Vagina (tissue), 2 donors: Measurements from ENCODE around the gene GPR35. TPM values are rescaled to one million over a fixed set of nuclear protein-coding genes. Genes with fewer than 3 reads are reported as not detected.

Experiments
- DNase-seq, 2 donors: peaks; one replicate each; pipeline ENCODE4 v3.0.0-alpha.2; 2017; ENCODE audit errors: extremely low spot score in 2 of 2
- H3K27ac ChIP-seq: fragments of 200-600 bp; sonication (generic); one replicate; pipeline ENCODE4 v1.5.1; 2019
- H3K27me3 ChIP-seq: fragments of 200-600 bp; sonication (generic); one replicate; pipeline ENCODE4 v1.5.1; 2019
- H3K36me3 ChIP-seq, 2 donors: fragments of 200-600 bp; sonication (generic); one replicate each; pipeline ENCODE4 v1.5.1; 2017 to 2019
- H3K4me1 ChIP-seq: fragments of 200-600 bp; sonication (generic); one replicate; pipeline ENCODE4 v1.5.1; 2019
- H3K4me3 ChIP-seq, 2 donors: fragments of 200-600 bp; sonication (generic); 1 replicate in 1 of 2; 2 replicates in 1 of 2; pipeline ENCODE4 v1.5.1; 2016 to 2019
- H3K9me3 ChIP-seq: fragments of 200-600 bp; sonication (generic); one replicate; pipeline ENCODE4 v1.5.1; 2019
- POLR2A ChIP-seq, 2 donors: fragments of 450-650 bp; IDR thresholded peaks; one replicate each; pipeline ENCODE4 v1.6.1; 2017; ENCODE audit warnings: antibody characterized with exemption in 2 of 2, mild to moderate bottlenecking in 2 of 2, moderate library complexity in 2 of 2
- POLR2AphosphoS5 ChIP-seq, 2 donors: sonication (generic); formaldehyde crosslinking; IDR thresholded peaks; one replicate each; pipeline ENCODE4 v1.9.0; 2017; ENCODE audit warnings: antibody characterized with exemption in 2 of 2, mild to moderate bottlenecking in 2 of 2, low read depth in 1 of 2; ENCODE audit not compliant: insufficient read depth in 1 of 2
- intact Hi-C: fragments of 100-400 bp; cut with DNase I; formaldehyde crosslinking; loops from one replicate; pipeline ENCODE4 v1.15.1; 2023
- total RNA-seq: library from RNA; depleted of rRNA; stranded (reverse); fragments of >200 nt; gene quantifications from one replicate; pipeline ENCODE4 v1.2.3, GENCODE V29; 2016
- TF ChIP-seq, protein P1 (sequence below), 3 experiments: fragments of 450-650 bp in 2 of 3; fragments of 200-600 bp in 1 of 3; sonication (generic) in 1 of 3; IDR thresholded peaks; one replicate each; pipeline ENCODE4 v1.5.1; 2017 to 2019; ENCODE audit warnings: antibody characterized with exemption in 3 of 3, mild to moderate bottlenecking in 2 of 3, moderate library complexity in 2 of 3

Gene GPR35
- total RNA-seq, 1 donor from 2014 or later: 3.9 TPM

DNA sequence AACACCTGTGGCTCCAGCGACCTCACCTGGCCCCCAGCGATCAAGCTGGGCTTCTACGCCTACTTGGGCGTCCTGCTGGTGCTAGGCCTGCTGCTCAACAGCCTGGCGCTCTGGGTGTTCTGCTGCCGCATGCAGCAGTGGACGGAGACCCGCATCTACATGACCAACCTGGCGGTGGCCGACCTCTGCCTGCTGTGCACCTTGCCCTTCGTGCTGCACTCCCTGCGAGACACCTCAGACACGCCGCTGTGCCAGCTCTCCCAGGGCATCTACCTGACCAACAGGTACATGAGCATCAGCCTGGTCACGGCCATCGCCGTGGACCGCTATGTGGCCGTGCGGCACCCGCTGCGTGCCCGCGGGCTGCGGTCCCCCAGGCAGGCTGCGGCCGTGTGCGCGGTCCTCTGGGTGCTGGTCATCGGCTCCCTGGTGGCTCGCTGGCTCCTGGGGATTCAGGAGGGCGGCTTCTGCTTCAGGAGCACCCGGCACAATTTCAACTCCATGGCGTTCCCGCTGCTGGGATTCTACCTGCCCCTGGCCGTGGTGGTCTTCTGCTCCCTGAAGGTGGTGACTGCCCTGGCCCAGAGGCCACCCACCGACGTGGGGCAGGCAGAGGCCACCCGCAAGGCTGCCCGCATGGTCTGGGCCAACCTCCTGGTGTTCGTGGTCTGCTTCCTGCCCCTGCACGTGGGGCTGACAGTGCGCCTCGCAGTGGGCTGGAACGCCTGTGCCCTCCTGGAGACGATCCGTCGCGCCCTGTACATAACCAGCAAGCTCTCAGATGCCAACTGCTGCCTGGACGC lies 4.9 kb downstream of the GPR35 start:
- peaks cover 3% of the 10 kb centered on the region for H3K4me1 ChIP-seq
- no peaks in the 10 kb centered on the region for H3K9me3 ChIP-seq
- H3K27ac ChIP-seq: no peak overlapping the region
- no peaks in the 10 kb centered on the region for H3K27me3 ChIP-seq
- TF ChIP-seq, protein P1, sequence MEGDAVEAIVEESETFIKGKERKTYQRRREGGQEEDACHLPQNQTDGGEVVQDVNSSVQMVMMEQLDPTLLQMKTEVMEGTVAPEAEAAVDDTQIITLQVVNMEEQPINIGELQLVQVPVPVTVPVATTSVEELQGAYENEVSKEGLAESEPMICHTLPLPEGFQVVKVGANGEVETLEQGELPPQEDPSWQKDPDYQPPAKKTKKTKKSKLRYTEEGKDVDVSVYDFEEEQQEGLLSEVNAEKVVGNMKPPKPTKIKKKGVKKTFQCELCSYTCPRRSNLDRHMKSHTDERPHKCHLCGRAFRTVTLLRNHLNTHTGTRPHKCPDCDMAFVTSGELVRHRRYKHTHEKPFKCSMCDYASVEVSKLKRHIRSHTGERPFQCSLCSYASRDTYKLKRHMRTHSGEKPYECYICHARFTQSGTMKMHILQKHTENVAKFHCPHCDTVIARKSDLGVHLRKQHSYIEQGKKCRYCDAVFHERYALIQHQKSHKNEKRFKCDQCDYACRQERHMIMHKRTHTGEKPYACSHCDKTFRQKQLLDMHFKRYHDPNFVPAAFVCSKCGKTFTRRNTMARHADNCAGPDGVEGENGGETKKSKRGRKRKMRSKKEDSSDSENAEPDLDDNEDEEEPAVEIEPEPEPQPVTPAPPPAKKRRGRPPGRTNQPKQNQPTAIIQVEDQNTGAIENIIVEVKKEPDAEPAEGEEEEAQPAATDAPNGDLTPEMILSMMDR (IDR thresholded peaks at IDR 0.05): no peak
- TF ChIP-seq POLR2A (IDR thresholded peaks at IDR 0.05): no peak
- TF ChIP-seq POLR2AphosphoS5 (IDR thresholded peaks at IDR 0.05; ENCODE audit: insufficient read depth in 1 of 2, low read depth in 1 of 2): no peak
- no peaks in the 10 kb centered on the region for H3K36me3 ChIP-seq
- intact Hi-C loops: no loop called here
- H3K4me3 ChIP-seq: no peak overlapping the region
- no peak for DNase-seq

DNA sequence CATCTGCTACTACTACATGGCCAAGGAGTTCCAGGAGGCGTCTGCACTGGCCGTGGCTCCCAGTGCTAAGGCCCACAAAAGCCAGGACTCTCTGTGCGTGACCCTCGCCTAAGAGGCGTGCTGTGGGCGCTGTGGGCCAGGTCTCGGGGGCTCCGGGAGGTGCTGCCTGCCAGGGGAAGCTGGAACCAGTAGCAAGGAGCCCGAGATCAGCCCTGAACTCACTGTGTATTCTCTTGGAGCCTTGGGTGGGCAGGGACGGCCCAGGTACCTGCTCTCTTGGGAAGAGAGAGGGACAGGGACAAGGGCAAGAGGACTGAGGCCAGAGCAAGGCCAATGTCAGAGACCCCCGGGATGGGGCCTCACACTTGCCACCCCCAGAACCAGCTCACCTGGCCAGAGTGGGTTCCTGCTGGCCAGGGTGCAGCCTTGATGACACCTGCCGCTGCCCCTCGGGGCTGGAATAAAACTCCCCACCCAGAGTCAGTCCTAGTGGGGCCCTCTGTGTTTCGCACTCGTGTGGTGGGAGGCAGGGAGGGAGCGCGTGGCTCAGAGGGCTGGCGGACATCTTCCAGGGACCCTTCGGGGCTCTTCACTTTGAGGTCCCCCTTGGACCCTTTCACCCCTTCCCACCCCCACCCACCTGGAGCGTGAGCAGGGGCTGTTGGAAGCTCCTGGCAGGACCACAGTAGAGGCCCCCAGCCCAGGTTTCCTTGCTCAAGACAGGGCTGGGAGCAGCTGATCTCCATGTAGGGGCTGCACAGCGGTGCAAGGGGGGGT lies 5.7 kb downstream of the GPR35 start:
- no peak for DNase-seq
- H3K9me3 ChIP-seq: no peaks in the 10 kb centered on the region
- no peak for TF ChIP-seq POLR2A (IDR thresholded peaks at IDR 0.05)
- no peak for TF ChIP-seq POLR2AphosphoS5 (IDR thresholded peaks at IDR 0.05; ENCODE audit: insufficient read depth in 1 of 2, low read depth in 1 of 2)
- TF ChIP-seq, protein P1 (IDR thresholded peaks at IDR 0.05): no peak
- intact Hi-C loops: no loop called here
- H3K4me3 ChIP-seq: no peak overlapping the region
- no peaks in the 10 kb centered on the region for H3K27me3 ChIP-seq
- no peak overlapping the region for H3K27ac ChIP-seq
- no peaks in the 10 kb centered on the region for H3K4me1 ChIP-seq
- no peaks in the 10 kb centered on the region for H3K36me3 ChIP-seq

DNA sequence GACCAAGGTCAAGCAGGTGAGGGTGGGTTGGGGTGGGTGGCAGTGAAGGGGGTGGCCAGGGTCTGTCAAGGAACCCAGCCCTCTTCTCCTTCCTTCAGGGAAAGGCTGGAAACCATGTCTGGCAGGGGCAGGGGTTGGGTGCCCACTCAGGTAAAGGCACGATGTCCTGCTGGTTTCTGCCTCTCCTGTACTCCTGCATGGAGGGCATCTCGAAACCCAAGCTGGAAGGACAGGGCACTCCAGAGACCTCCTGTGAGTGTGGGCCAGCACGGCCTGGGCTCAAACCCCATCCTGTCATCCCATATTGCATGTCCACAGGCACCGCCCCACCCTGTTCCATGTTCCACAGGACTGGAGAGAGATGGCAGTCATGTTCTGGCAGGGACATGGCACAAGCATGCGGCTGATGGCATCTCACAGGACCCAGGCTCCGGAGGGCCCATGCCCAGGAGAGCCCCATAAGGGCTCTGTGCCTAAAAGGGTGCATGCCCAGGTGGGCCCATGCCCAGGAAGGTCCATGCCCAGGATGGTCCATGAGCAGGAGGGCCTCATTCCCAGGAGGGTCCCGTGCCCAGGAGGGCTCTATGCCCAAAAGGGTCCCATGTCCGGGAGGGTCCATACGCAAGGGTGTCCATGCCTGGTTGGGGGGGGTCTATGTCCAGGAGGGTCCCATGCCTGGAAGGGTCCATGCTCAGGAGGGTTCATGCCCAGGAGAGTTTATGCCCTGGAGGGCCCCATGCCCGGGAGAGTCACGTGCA lies 6.4 kb downstream of the GPR35 start:
- no peak overlapping the region for H3K4me3 ChIP-seq
- TF ChIP-seq POLR2A (IDR thresholded peaks at IDR 0.05) (no peak), POLR2AphosphoS5 (IDR thresholded peaks at IDR 0.05; ENCODE audit: insufficient read depth in 1 of 2, low read depth in 1 of 2) (no peak)
- TF ChIP-seq, protein P1 (IDR thresholded peaks at IDR 0.05): no peak
- no peaks in the 10 kb centered on the region for H3K27me3 ChIP-seq
- H3K36me3 ChIP-seq: no peaks in the 10 kb centered on the region
- no peaks in the 10 kb centered on the region for H3K4me1 ChIP-seq
- intact Hi-C loops: no loop called here
- no peak for DNase-seq
- no peak overlapping the region for H3K27ac ChIP-seq
- H3K9me3 ChIP-seq: no peaks in the 10 kb centered on the region

DNA sequence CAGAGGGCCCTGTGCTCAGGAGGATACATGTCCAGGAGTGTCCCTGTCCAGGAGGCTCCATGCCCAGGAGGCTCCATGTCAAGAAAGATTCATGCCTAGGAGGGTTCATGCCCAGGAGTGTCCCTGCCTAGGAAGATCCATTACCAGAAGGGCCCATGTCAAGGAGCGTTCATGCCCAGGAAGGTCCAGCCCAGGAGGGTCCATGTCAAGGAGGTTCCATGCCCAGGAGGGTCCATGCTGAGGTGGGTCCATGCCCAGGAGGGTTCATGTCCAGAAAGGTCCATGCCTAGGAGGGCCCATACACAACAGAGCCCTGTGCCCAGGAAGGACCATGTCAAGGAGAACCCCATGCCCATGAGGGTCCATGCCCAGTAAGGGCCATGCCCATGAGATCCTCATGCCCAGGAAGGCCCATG lies 7.0 kb downstream of the GPR35 start:
- Histone ChIP-seq H3K27ac (no peak overlapping the region), H3K27me3 (no peaks in the 10 kb centered on the region), H3K4me1 (no peaks in the 10 kb centered on the region), H3K36me3 (no peaks in the 10 kb centered on the region), H3K9me3 (no peaks in the 10 kb centered on the region), H3K4me3 (no peak overlapping the region)
- no peak for TF ChIP-seq POLR2AphosphoS5 (IDR thresholded peaks at IDR 0.05; ENCODE audit: insufficient read depth in 1 of 2, low read depth in 1 of 2)
- no peak for TF ChIP-seq POLR2A (IDR thresholded peaks at IDR 0.05)
- TF ChIP-seq, protein P1 (IDR thresholded peaks at IDR 0.05): no peak
- DNase-seq: no peak
- intact Hi-C loops: no loop called here
